Stimulated activated CD8-positive, alpha-beta memory T cell treated with anti-CD3 and anti-CD28 coated beads, Interleukin-12 subunit alpha, Interleukin-12 subunit beta, amount 100 ng/mL, for 24 hours (primary cell): ENCODE results near the gene VAV3.
"Not testable (repeated sequence)": the region's sequence is repeated elsewhere in the genome, so short reads cannot be mapped to it uniquely, and the experiment has no call there.

Source experiments
- DNase-seq: peaks from one replicate; pipeline ENCODE4 v3.0.0-alpha.2; 2020; ENCODE audit errors: extremely low read depth

VAV3 gene

DNA sequence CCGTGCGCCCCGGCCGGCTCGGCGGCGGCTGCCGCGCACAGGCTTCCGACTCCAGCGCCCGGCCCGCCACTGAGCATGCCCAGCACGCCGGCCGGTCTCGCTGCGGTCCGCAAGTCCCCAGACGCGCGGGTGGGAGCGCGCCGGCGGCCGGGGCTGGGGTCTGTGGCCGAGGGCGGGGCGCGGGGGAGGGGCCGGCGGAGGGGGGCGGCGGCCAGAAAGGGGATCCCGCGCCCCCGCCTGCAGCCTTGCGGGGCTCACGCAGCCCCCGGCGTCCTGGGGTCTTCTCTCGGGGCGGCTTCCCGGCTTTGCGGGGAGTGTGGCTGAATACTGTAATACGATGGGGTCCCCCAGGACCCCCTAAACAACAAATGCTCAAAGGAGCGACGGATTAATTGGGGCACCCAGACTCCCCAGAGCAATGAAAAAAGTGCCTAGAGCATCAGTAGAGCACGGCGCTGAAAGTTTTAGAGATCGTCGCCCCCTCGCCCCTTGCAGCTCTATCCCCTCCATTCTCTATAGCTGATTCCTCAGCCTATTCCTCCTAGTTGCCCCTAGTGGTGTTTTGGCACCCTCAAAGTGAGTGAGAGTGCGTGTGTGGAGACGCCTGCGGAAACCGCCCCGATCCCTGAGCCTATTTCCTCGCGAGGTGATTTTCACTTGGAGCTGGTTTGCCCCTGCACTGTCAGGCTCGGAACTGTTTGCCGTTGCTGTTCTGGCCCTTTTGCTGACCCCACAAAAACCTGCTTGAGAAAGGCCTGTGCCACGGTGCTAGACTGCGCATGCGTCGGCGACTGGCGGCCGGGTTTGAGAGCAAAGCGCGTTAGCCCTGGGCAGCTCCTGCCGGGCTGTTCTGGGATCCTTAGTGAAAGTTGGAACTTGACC, at the start of gene VAV3:
VAV3 (minus strand) TSS at position 71 of the 882 bp plus-strand sequence. CDS start 311 bp downstream, outside the sequence.
- peak; percentile 41 for DNase-seq

DNA sequence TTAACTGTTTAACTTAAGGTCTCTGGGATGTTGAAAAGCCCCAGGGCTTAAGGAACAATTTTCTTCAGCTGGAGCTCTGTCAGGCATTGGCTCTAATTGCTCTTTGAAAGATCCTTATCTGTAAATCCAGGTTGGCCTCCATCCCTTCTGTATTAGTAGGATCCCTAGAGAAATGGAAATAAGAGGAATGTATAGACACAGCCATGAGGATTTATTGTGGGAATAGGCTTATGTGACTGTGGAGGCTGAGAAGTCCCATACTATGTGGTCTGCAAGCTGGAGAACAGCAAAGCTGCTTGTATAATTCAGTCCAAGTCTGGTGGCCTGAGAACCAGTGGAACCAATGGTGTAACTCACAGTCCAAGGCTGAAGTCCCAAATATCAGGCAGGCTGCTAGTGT, 47.6 kb upstream of the VAV3 start:
- no peak for DNase-seq

DNA sequence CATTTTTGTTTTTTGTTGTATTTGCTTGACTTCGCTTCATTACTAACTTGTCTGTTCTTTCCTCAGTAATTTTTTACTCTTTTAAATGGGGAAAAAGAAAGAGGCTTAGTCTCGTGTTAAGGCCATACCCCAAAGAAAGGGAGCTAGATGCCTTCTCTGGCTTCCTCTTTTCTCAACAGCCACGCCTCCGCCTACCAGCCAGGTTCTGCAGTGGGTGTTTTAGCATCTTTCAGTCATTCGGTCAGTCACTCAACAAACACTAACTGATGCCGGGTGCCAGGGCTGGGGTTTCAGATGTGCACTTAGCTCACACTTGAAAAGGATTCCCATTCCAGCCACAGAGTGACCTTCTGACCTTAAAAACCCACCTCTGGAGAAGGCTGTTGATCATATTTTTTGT, 46.3 kb upstream of the VAV3 start:
- DNase-seq, result no peak

- DNase-seq, result no peak
These were observed 45.6 kb upstream of the VAV3 start for GRCh38 chr1:108010581-108010980.

- no peak for DNase-seq
These were observed 44.7 kb upstream of the VAV3 start for GRCh38 chr1:108009603-108010195.

DNA sequence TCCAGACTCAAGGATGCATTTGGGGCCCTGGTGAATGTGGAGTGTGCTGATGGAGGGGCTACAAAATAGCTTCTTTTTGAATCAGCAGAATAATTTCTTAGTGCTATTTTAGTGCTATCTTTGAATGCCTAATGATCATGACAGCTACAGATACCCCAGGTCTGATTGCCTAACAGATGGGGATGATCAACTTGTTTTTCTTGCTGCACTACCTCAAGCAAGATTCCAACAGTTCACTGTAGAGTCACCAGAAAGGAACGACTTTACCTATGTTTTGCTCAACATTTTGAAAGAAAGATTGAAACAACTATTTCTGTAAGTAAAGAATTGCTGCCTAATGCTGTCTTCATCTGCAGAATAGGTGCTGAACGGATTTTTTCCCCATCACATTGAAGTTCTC, 42.6 kb upstream of the VAV3 start:
- DNase-seq, result no peak

GRCh38 chr1:108007070-108007469, 42.1 kb upstream of the VAV3 start:
- DNase-seq, result no peak

DNA sequence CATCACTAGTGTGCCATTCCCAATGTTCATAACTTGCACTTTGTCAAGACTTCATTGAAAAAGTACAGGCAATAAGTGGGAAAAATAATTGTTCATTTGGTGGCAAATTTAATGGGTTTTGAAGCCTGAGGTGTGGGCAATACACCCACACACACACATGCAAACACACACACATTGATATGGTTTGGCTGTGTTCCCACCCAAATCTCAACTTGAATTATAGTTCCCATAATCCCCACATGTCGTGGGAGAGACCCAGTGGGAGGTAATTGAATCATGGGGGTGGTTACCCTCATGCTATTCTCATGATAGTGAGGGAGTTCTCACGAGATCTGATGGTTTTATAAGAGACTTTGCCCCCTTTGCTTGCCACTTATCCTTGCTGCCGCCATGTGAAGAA, 39.9 kb upstream of the VAV3 start:
- not testable (repeated sequence) for DNase-seq

- DNase-seq, result no peak
These were observed 35.7 kb upstream of the VAV3 start for GRCh38 chr1:108000620-108001111.

DNA sequence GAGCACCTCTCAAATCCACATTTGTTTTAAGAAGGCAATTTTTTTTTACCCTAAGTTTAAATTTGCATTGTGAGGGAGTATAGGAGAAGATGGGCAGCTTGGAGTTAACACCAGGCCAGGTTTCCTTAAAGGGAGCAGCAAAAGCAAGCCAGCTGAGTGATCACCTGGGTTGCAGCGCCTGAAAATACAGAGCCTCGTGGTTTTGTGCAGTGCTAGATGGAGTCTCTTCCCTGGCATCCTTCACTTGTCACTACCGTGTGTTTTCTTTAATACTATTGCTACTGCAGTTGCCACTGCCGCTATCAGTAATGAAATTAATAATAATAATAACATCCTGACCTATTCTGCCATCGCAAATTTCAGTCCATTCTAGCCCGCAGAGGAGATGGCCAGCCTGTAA, 35.2 kb upstream of the VAV3 start:
- no peak for DNase-seq

- no peak for DNase-seq
These were observed 32.9 kb upstream of the VAV3 start for GRCh38 chr1:107997866-107998265.

DNA sequence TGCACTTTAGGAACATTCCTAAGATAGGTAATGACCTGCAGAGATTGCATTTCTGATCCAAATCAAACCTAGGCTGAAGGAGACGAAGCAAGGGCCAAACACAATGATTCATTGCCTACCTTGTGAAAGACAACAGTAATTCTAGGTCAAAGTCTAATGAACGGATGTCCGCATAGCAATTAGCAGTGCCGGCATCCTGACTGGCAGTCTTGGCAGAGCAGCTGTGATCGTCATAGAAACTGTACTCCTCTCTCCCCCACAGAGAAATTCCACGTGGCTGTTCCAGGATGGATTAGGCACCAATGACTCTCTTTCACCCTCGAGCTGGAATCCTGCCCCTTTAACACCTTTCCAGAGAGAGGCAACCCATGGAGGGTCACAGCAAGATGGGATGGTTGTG, 28.9 kb upstream of the VAV3 start:
- DNase-seq, result no peak

- DNase-seq, result no peak
These were observed 27.4 kb upstream of the VAV3 start for GRCh38 chr1:107992347-107992746.

DNA sequence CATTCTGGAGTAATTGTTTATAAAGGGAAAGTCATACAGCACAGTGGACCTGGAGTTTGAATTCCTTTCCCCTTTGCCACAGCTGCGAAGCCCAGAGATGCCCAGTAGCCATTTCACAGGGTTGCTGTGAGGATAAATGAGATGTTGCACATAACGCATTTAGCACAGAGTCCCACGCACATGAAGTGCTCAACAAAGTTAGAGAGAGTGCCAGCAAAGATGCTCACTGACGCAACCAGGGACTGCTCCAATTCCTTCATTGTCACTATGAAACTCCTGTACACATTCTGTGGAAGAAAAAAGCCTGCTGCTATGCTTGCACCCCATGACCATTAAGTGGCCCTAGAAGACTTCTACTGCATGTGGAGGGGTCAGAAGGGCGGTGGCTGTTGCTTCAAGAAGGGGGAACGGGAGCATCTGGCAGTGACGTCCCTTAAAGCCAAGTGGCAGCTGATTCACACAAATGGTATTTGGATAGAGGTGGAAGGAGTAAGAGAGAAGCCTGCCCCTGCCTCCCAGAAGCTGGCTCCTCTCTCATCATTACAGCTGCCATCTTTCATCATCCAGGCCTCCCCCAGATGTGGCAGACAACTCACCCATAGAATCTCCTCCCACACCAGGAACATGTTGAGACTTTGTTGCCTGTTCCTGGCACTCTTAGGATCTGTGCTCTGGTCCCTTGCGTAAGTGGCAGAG, 26.5 kb upstream of the VAV3 start:
- DNase-seq, result no peak

GRCh38 chr1:107990606-107991005, 25.6 kb upstream of the VAV3 start:
- DNase-seq, result no peak

- no peak for DNase-seq
These were observed 16.3 kb upstream of the VAV3 start for GRCh38 chr1:107981277-107981676.

- DNase-seq, result no peak
These were observed 14.9 kb upstream of the VAV3 start for GRCh38 chr1:107979926-107980325.

DNA sequence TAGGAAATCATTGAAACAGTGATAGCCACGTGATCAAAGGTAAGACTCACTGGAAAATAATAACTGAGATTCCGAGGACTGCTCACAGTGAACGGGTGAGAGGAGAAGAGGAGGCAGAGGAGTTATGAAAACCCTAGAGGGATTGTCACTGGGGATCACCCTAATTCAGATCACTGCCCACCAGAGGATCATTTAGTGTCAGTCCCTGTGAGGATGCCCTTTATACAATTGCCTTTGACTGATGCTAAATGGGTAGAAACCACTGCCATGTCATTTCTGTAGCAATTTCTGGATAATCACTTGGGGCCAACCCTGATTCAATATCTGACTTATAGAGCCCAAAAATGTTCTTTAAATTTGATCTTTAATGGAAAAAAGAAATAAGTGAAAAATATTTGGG, 14.1 kb upstream of the VAV3 start:
- DNase-seq, result no peak

GRCh38 chr1:107976836-107977235, 11.9 kb upstream of the VAV3 start:
- DNase-seq, result no peak

GRCh38 chr1:107976431-107976830, 11.5 kb upstream of the VAV3 start:
- DNase-seq, result no peak

DNA sequence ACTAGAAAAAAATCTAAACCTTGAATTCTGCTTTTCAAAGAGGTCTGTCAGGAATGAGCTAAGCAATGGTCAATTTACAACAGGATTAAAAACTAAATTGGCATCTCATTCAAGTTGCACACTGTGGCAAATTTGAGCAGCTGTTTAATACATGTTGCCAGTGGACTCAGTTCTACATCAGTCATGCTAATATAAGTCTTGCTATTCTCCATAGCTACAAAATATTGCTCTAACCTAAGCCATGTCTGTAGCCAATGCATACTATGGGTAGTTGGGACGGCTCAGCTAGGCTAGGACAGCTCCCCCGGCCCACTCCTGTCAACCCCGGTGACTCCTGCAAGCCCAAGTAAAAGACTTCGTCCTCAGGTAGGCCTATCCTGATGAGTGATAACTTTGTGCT, 10.9 kb upstream of the VAV3 start:
- no peak for DNase-seq

DNA sequence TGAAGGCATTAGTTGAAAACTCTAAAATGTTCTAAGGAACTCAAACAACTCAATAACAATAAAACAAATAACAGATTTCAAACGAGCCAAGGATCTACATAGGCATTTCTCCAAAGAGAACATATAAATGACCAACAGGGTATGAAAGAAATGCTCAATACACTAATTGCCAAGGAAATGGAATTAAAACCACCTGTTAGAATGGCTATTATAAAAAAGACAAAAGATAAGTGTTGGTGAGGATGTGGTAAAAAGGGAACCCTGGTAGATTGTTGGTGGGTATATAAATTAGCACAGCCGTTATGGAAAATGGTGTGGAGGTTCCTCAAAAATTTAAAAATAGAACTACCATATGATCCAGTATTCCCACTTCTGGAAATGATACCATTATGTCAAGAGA, 9.1 kb upstream of the VAV3 start:
- DNase-seq, result no peak
